Stimulated activated naive CD8-positive, alpha-beta T cell treated with anti-CD3 and anti-CD28 coated beads, Interleukin-15, Interleukin-2, amounts not matched to agents 100 U/mL and 50 U/mL, for 24 hours (primary cell): ENCODE measurements around the gene SARNP.

Experiments used
- ATAC-seq: fragments of 150-1000 bp; cut with Tn5 transposase; one replicate; pipeline ENCODE4 v1.10.0; 2021
- DNase-seq: peaks from one replicate; pipeline ENCODE4 v3.0.0; 2021

The SARNP gene

GRCh38 chr12:55742719-55743405 lies 74.7 kb downstream of the SARNP start, which contains the start of gene GDF11:
GDF11 (plus strand) TSS chr12:55743122; CDS start chr12:55743317, 195 bp downstream.
- ATAC-seq, result peak; percentile 70
- DNase-seq, result peak; percentile 78

- DNase-seq (no peak), ATAC-seq (no peak)
Observed at GRCh38 chr12:55741931-55742680, 75.4 kb downstream of the SARNP start.

- no peak for ATAC-seq
- no peak for DNase-seq
Observed at GRCh38 chr12:55739025-55739378, 78.5 kb downstream of the SARNP start.

- ATAC-seq (peak; percentile 87), DNase-seq (peak; percentile 84)
Observed at GRCh38 chr12:55738123-55739024, 79.2 kb downstream of the SARNP start.

DNA sequence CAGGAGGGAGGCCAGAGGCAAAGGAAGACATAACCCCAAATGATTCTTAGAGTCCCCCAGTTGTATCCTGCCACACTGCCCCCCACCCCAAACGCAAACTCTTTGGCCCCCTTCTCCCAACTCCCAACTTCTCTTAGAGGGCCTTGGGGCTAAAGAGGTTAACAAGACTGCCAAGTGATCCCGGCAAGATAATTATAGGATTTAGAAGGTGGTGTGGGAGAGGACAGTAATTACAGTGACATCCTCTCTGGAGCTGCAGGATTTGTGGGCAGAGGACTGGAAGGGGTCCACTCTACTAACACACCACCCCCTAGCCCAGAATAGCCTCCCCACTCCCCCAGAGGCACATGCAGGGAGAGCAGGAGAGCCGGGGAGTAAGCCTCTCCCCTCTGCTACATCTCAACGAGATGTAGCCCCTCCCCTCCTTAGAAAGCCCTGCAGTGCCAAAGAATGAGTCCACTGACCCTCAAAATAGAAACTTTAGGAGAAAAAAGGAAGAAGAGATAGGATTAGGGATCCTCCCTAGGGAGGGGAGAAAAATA lies 79.9 kb downstream of the SARNP start:
- ATAC-seq, result no peak
- no peak for DNase-seq

DNA sequence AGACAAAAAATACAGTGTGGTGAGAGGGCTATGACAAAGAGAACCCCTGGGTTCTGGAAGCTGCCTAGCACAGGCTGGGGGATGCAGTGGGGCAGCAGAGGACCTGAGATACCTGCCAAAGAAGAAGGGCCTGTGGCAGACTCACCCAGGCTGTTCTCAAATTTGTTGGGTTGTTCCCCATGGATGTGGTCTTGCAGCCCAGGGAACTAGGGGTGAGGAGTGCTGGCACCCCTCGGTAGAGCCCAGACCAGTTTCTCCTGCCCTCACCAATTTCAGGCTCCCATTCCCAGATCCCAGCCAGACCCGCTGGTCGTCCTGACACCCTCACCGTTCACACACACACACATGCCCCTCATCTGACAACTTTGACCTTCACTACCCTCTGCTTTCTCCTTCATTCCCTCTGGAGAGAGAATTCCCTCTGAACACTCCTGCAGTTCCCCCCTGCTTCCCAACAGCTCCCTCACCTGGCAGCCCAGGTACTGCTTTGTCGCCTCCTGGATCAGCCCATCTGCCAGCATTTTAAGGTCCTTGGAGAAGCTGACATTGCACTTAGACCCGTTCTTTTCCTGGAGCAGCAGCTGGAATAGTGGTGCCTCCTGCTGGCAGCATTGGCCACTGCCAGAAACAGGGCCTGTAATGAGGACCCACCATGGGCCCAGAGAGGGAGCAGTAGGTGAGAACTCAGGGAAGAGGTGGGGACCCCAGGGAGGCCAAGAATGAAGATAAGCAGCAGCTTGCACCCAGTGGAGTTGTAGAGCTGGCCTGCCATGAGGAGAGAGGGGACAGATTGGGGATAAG lies 80.5 kb downstream of the SARNP start:
- ATAC-seq (peak; percentile 38), DNase-seq (peak; percentile 75)

- DNase-seq (no peak), ATAC-seq (no peak)
Observed at GRCh38 chr12:55736076-55736475, 81.4 kb downstream of the SARNP start.

DNA sequence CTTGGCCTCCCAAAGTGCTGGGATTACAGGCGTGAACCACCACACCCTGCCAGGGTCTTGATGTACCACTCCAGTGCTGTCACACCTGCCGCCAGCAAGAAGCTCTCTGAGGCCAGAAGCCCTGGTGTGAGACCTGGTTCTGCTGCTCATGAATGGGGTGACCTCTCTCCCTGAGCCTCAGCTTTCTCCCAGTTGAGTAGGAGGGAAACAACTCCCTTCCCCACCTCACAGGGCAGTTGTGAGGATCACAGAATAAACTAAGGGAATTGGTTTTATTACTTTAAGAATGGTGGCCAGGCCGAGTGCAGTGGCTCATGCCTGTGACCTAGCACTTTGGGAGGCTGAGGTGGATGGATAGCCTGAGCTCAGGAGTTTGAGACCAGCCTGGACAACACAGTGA lies 82.9 kb downstream of the SARNP start:
- DNase-seq (no peak), ATAC-seq (no peak)

GRCh38 chr12:55733858-55734257 lies 83.7 kb downstream of the SARNP start:
- DNase-seq, result no peak
- no peak for ATAC-seq

GRCh38 chr12:55733021-55733555 lies 84.4 kb downstream of the SARNP start:
- ATAC-seq (no peak), DNase-seq (no peak)

DNA sequence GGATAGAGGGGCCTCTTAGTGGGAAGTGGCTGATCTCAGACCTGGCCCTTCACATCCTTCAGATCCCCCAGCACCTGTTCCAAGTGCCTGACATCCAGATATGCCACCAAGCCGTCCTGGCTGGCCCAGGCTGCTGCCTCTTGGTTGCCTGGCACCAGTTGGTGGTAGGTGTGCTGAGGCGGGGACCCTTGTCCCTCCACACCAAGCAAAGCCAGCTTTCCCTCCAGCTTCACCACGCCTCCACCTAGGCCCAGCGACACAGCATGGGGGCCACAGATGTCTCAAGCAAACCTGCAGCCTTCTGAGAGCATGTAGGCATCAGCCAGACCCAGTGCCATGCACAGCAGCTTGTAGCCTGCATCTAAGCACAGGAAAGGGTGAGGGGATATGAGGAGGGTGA lies 85.2 kb downstream of the SARNP start:
- ATAC-seq (no peak), DNase-seq (no peak)

DNA sequence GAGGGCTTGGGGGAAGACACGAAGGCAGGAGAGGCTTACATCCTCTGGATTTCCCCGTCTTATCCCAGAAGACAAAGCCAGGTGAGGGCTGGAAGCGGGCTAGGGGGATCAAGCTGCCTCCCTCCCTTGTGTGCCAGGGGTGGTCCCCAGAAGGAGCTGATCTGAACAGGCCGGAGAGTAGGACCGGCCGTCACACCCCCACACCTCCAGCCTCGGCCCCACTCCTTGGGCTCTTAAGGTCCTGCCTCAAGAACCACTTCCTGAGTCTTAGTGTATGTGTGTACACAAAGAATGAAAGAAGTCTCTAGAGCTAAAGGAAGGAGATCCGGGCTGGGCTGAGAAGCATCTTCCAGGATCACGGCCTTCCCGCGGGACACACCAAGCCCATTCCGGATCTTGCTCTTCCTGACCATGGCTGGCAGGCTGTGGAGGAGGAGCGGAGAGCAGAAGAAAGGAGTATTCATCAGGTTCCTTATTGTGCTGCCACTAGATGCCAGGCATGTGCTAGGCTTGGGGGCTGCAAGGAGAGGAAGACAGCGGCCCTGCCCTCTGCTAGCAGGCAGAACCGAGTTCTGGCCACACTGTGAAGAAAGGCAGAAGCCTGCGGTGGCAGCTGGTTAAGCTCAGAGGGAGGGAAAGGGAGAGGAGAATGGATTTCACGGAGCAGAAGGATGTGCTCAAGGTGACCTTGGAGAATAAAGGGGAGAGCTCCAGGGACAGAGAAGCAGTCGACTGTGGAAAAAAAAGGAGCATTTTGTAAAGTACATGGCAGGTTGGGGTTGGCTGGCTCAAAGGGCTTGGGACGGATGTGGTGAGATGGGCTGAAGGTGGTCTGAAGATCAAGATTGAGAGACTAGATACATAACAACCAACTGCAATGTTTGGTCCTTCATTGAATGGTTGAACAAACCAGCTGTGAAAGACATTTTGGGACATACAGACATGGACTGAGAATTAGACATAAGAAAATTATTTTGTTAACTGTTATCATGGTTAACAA lies 87.4 kb downstream of the SARNP start:
- ATAC-seq, result peak; percentile 30
- DNase-seq, result peak; percentile 42

DNA sequence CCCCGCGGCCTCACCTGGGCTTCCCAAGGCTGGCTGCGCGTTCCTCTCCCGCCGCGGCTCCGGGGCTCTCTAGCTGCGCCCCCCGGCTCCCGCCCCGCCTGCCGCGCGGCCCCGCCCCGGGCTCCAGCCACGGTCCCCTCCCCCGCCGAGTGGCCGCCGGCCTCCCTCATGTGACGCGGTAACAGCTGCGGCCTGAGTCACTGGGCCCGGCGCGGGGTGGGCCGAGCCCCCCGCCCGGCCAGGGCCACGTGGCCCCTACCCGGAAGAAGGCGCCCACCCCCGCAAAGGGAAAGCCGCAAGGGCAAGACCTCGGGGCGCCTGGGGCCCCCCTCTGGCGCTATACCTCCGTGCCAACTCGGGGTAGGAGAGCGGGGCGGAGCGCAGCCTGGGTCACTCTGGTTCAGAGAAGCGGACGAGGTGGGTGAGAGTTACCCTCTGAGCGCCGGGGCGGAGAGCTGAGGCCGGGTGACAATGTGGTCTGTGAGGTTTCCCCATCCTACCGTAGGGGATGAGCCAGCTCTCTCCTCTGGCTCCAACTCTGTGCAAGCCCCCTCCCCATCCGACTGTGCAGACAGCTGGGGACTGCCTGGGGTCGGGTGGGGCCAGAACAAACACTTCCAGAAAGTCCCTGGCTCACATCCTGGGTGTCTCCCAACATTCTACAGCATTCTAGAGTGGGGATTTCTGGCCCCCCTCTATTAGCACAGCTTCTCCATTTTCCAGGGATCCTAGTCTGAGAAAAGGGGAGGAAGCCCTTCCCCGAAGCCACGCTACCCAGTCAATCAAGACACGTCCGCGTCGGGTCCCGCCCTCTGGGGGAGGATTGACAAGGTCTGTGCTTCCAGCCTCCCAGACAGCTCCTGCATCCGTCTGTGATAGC lies 88.3 kb downstream of the SARNP start, which contains the start of gene CD63:
TSS of gene CD63 (minus strand) at position 71 of the 880 bp plus-strand sequence. CDS start 668 bp downstream, outside the sequence.
- ATAC-seq (peak; percentile 79), DNase-seq (peak; percentile 86)

GRCh38 chr12:55728186-55728938 lies 89.2 kb downstream of the SARNP start:
- ATAC-seq, result no peak

GRCh38 chr12:55727643-55728185 lies 89.8 kb downstream of the SARNP start:
- ATAC-seq (no peak), DNase-seq (no peak)

More at GRCh38 chr12:55728186-55728938, 89.2 kb downstream of the SARNP start:
- peak; percentile 49 for DNase-seq

DNA sequence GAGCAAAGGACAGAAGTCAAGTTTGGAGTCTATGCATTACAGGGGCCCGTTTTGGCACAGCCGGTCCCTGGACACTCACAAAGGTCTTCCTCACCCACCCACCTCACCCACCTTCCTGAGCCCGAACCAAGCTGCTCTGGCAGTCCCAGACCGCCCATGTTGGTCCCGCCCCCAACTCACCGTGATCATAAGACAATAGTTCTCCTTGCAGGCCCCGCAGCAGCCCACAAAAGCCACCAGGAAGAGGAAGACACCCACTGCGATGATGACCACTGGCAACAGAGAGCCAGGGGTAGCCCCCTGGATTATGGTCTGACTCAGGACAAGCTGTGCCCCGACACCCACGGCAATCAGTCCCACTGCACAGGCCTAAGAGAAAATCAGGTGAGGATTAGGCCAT lies 90.6 kb downstream of the SARNP start:
- DNase-seq (no peak), ATAC-seq (no peak)

DNA sequence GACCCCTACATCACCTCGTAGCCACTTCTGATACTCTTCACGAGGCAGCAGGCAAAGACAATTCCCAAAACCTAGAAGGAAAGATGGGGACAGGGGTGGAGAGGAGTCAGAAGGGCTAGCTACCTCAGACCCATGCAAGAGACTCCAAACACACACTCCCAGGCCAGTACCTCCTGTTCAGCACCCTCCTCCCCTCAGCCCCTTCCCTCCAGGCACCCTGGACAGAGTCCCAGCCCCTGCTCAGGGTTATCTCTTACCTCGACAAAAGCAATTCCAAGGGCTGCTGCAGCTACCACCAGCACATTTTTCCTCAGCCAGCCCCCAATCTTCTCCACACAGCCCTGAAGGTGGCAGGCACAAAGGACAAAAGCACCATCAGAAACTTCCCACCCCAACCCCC lies 92.0 kb downstream of the SARNP start:
- DNase-seq (no peak), ATAC-seq (no peak)

- DNase-seq, result no peak
- no peak for ATAC-seq
Observed at GRCh38 chr12:55724940-55725309, 92.6 kb downstream of the SARNP start.
